NCI-H748 treated with DMSO at 0.1 percent for 48 hours (cell line): ENCODE measurements around the gene BICDL1.

Experiments
- DNase-seq: peaks from one replicate; lab custom pipeline; 2025; lab: John Stamatoyannopoulos, UW

BICDL1 gene

GRCh38 chr12:120054293-120054692 lies 65.3 kb downstream of the BICDL1 start:
- DNase-seq, result no peak

DNA sequence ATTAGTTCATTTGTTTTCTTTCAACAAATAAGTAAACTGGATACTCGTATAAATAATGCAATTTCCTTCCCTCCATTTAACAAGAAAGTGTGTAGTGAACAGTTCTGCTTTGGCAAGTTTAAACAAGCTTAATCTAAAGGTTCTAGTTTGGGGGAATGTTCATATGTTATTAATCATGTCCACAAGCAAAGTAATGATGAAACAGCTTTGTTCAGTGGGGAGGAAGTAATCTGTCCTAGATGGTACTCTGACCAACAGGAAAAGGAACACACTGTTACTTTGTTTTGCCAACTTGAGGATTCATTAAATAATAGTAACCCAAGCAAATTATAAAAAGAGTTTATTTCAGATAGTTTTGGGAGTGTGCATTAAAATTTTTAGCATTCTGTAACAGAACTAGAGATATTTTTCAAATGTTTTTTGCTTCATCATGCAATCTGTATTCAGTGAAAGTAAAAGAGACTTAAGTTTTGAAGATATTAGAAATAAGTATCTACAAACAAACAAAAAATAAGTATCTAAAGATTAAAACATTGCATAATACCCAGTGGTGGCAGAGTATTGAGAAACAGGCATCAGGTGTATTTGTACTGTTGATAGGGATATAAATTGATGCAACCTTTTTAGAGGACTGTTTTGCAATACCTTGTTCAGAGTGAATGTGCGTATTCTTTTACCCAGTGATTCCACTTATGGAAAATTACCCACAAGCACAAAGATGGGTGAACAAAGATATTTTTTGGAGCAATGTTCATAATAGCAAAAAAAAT lies 66.4 kb downstream of the BICDL1 start:
- DNase-seq, result no peak

GRCh38 chr12:120056739-120057138 lies 67.7 kb downstream of the BICDL1 start:
- no peak for DNase-seq

- DNase-seq, result no peak
Observed at GRCh38 chr12:120060196-120060595, 71.2 kb downstream of the BICDL1 start.

- no peak for DNase-seq
Observed at GRCh38 chr12:120060717-120061116, 71.7 kb downstream of the BICDL1 start.

DNA sequence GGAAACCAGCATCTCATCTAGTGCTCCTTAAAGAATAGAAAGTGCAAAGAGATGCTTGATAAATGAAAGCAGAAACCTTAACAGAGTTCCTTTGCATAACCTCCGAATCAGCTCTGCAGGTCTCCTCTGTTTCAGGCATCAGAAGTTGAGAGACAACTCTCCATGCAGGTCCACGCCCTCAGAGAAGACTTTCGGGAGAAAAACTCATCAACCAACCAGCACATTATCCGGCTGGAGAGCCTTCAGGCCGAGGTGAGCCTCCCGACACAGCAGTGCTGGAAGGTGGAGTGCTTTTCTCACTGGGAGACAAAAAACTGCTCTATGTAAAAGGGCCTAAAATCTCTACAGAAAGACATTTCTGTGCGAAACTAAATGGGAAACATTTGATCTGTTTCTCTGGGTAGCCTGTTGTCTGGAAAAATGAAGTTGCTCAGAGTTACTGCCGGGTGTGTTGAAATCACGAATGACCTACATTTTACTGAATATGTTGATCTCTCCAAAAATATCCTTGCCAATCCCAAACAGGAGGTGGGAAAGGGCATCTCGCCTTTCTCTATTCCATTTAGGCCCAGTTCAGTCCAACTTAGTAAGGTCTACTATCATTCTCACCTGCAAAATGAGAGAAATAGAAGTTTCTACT lies 72.7 kb downstream of the BICDL1 start:
- DNase-seq, result no peak

GRCh38 chr12:120062976-120063579 lies 74.0 kb downstream of the BICDL1 start:
- DNase-seq, result no peak

GRCh38 chr12:120064054-120064940 lies 75.3 kb downstream of the BICDL1 start:
- no peak for DNase-seq

GRCh38 chr12:120065472-120065871 lies 76.4 kb downstream of the BICDL1 start:
- DNase-seq, result no peak

DNA sequence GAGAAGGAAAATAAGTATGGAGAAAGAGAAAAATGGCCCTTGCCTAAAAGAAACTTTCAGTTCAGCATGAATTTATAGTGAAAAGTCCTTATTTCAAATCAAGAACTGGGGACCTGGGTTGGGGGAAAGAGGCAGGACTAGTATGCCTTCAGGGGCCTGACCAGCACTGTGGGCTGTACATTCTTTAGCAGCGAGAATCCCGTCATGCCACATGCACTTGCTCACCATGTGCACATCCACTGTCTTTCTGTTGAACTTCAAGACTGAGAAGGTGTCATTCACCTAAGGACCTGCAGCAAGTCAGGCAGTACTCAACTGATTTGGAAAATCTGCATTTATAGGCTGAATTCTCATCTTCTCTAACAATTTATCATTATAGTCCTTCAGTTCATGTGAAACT lies 77.3 kb downstream of the BICDL1 start:
- DNase-seq, result no peak

- no peak for DNase-seq
Observed at GRCh38 chr12:120067084-120067869, 78.2 kb downstream of the BICDL1 start.

GRCh38 chr12:120067901-120068300 lies 78.9 kb downstream of the BICDL1 start:
- no peak for DNase-seq

- DNase-seq, result no peak
Observed at GRCh38 chr12:120069278-120069677, 80.2 kb downstream of the BICDL1 start.

- DNase-seq, result no peak
Observed at GRCh38 chr12:120071493-120072020, 82.5 kb downstream of the BICDL1 start.

GRCh38 chr12:120072472-120073249 lies 83.6 kb downstream of the BICDL1 start:
- no peak for DNase-seq

DNA sequence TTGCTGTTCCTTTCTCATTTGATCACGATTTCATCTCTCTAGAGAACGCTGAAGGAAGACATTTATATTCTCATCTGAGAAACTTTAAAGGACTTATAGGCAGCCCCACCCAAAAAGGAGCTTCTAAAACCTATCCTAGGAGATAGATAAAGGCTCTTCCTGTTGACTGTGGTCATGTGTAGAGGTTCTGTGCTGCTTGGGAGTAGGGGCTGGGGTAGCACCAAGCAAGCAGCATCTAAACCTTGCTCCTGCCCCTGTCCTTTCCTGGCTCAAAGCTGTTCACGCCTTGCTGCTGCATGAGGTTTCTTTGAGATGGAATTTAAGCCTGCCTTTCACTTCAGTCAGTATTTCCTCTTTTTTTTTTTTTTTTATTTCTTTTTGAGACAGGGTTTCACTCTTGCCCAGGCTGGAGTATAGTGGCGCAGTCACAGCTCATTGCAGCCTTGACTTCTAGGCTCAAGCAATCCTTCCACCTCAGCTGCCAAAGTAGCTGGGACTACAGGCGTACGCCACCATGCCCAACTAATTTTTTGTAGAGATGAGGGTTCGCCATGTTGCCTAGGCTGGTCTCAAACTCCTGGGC lies 86.1 kb downstream of the BICDL1 start:
- DNase-seq, result no peak

- DNase-seq, result no peak
Observed at GRCh38 chr12:120076651-120077050, 87.6 kb downstream of the BICDL1 start.

GRCh38 chr12:120077260-120077659 lies 88.2 kb downstream of the BICDL1 start:
- DNase-seq, result no peak

DNA sequence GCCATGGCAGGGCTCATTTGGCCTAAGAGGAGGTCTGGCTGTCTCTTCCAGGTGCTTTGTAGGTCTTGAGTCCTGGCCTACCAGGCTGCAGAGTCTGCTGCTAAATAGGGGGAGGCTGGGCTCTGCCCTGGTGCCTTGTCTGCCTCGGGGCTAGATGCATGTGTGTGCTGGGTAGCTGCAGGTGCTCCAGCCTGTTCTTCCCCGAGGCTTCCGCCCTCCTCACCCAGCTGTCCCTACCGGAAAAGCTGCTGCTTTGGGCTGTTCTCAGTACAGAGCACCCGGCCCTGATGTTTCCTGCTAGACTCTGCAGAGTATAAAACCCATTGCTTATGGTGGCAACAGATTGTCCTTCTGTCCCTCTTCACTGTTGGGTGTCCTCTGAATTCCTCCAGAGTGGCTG lies 89.8 kb downstream of the BICDL1 start:
- no peak for DNase-seq
